SU-DHL-6 (cell line): ENCODE results near the gene PCCB.

ENCODE experiments used
- H2AFZ ChIP-seq: fragments of 200-600 bp; sonication (generic); 2 replicates; pipeline ENCODE4 v1.6.1; 2014; ENCODE audit warnings: low read depth, mild to moderate bottlenecking, moderate library complexity, mixed read lengths, antibody characterized with exemption, low read length; ENCODE audit not compliant: severe bottlenecking
- H3F3A ChIP-seq: fragments of 200-600 bp; shearing (Covaris generic); 2 replicates; pipeline ENCODE4 v1.6.0; 2016; ENCODE audit warnings: antibody characterized with exemption, mild to moderate bottlenecking; ENCODE audit not compliant: insufficient read depth
- H3K27ac ChIP-seq: fragments of 200-600 bp; sonication (generic); 2 replicates; pipeline ENCODE4 v1.5.1; 2016; ENCODE audit warnings: low read depth, mild to moderate bottlenecking, low read length, moderate library complexity, mixed read lengths
- H3K27me3 ChIP-seq: fragments of 200-600 bp; sonication (generic), shearing (Covaris generic); 2 replicates; pipeline ENCODE4 v1.6.0; 2014; ENCODE audit warnings: mild to moderate bottlenecking, low read length
- H3K36me3 ChIP-seq: fragments of 200-600 bp; sonication (generic); 2 replicates; pipeline ENCODE4 v1.6.1; 2014; ENCODE audit warnings: mild to moderate bottlenecking, low read length, mixed read lengths
- H3K4me2 ChIP-seq: fragments of 300-600, 200-600 bp; shearing (Covaris generic), sonication (generic); 2 replicates; pipeline ENCODE4 v1.6.0; 2014; ENCODE audit warnings: low read length, low read depth, mild to moderate bottlenecking; ENCODE audit not compliant: poor library complexity, severe bottlenecking
- H3K4me3 ChIP-seq: fragments of 200-600 bp; sonication (generic); 2 replicates; pipeline ENCODE4 v1.5.1; 2014; ENCODE audit warnings: antibody characterized with exemption, low read length, mild to moderate bottlenecking, mixed read lengths; ENCODE audit not compliant: insufficient read depth, poor library complexity, severe bottlenecking
- H3K79me2 ChIP-seq: fragments of 200-600 bp; sonication (generic); 2 replicates; pipeline ENCODE4 v1.6.1; 2014; ENCODE audit warnings: mild to moderate bottlenecking, low read length, moderate library complexity; ENCODE audit not compliant: insufficient read depth
- H3K9ac ChIP-seq: fragments of 200-600 bp; sonication (generic); 2 replicates; pipeline ENCODE4 v1.7.0; 2014; ENCODE audit warnings: mild to moderate bottlenecking, low read length
- H3K9me2 ChIP-seq: fragments of 200-600 bp; sonication (generic); replicated peaks from 2 replicates; pipeline ENCODE4 v1.6.1; 2014; ENCODE audit warnings: low read length; ENCODE audit not compliant: insufficient read depth
- H3K9me3 ChIP-seq: fragments of 200-600 bp; sonication (generic); 2 replicates; pipeline ENCODE4 v1.6.1; 2014; ENCODE audit warnings: low read length, mixed read lengths; ENCODE audit not compliant: insufficient read depth
- H4K20me1 ChIP-seq: fragments of 200-600 bp; sonication (generic); 2 replicates; pipeline ENCODE4 v1.6.1; 2014; ENCODE audit warnings: low read depth, mild to moderate bottlenecking, antibody characterized with exemption, low read length, moderate library complexity, mixed read lengths
- CTCF ChIP-seq: fragments of 200-600 bp; sonication (generic); IDR thresholded peaks from one replicate; pipeline ENCODE4 v1.5.1; 2017; ENCODE audit warnings: antibody characterized with exemption, mild to moderate bottlenecking, low read length, moderate library complexity; ENCODE audit not compliant: insufficient read depth, poor library complexity, severe bottlenecking
- EZH2phosphoT487 ChIP-seq: fragments of 200-600 bp; sonication (generic), shearing (Covaris generic); conservative IDR thresholded peaks from 2 replicates; pipeline ENCODE4 v1.6.1; 2018; ENCODE audit warnings: mild to moderate bottlenecking, antibody characterized with exemption, low read length, moderate library complexity, mixed read lengths

The PCCB gene

GRCh38 chr3:136350557-136350956 lies 100.4 kb downstream of the PCCB start:
- no peaks in the 10 kb centered on the region for H4K20me1 ChIP-seq
- no peaks in the 10 kb centered on the region for H3K9me3 ChIP-seq
- H2AFZ ChIP-seq = no peak overlapping the region
- H3K27me3 ChIP-seq = no peaks in the 10 kb centered on the region
- H3K27ac ChIP-seq = no peak overlapping the region
- H3K4me3 ChIP-seq = no peak overlapping the region
- no peak for TF ChIP-seq EZH2phosphoT487
- TF ChIP-seq CTCF = no peak
- H3K79me2 ChIP-seq = no peaks in the 10 kb centered on the region
- H3K9me2 ChIP-seq = no peaks in the 10 kb centered on the region
- no peaks in the 10 kb centered on the region; the same call in 1 of the 2 replicates for H3F3A ChIP-seq
- no peak overlapping the region for H3K4me2 ChIP-seq
- H3K9ac ChIP-seq = no peak overlapping the region
- peaks cover 17% of the 10 kb centered on the region; the same call in 1 of the 2 replicates for H3K36me3 ChIP-seq

- H3K36me3 ChIP-seq = peaks cover 14% of the 10 kb centered on the region; the same call in 1 of the 2 replicates
- H3K4me2 ChIP-seq = no peak overlapping the region
- H3K9ac ChIP-seq = no peak overlapping the region
- no peak for TF ChIP-seq EZH2phosphoT487
- TF ChIP-seq CTCF = no peak
- no peaks in the 10 kb centered on the region for H3K9me2 ChIP-seq
- no peaks in the 10 kb centered on the region; the same call in 1 of the 2 replicates for H3F3A ChIP-seq
- H3K4me3 ChIP-seq = no peak overlapping the region
- H3K9me3 ChIP-seq = no peaks in the 10 kb centered on the region
- no peaks in the 10 kb centered on the region for H3K79me2 ChIP-seq
- H2AFZ ChIP-seq = no peak overlapping the region
- H3K27me3 ChIP-seq = no peaks in the 10 kb centered on the region
- H4K20me1 ChIP-seq = no peaks in the 10 kb centered on the region
- no peak overlapping the region for H3K27ac ChIP-seq
Observed at GRCh38 chr3:136351351-136351750, 101.2 kb downstream of the PCCB start.

- Histone ChIP-seq H3K4me2 (no peak overlapping the region), H3K79me2 (no peaks in the 10 kb centered on the region), H4K20me1 (no peaks in the 10 kb centered on the region), H3K9ac (no peak overlapping the region), H2AFZ (no peak overlapping the region), H3K9me3 (no peaks in the 10 kb centered on the region), H3K27me3 (no peaks in the 10 kb centered on the region), H3K36me3 (peaks cover 11% of the 10 kb centered on the region; the same call in 1 of the 2 replicates), H3K9me2 (no peaks in the 10 kb centered on the region), H3K27ac (no peak overlapping the region), H3K4me3 (no peak overlapping the region), H3F3A (no peaks in the 10 kb centered on the region; the same call in 1 of the 2 replicates)
- TF ChIP-seq CTCF (peak; percentile 44), EZH2phosphoT487 (no peak)
Observed at GRCh38 chr3:136351905-136352304, 101.8 kb downstream of the PCCB start.
